Endothelial cell of umbilical vein (primary cell): ENCODE data around the gene VTI1A. TPM values are rescaled to one million over a fixed set of nuclear protein-coding genes. Genes with fewer than 3 reads are reported as not detected.

Experiments used
- BruUV-seq: library from RNA; stranded (reverse); fragments of 400-500 nt; replicated peaks from 2 replicates; lab custom pipeline; 2021; lab: Mats Ljungman, UMichigan
- CTCF ChIA-PET: fragments of 300-600, 350-600 bp; sonication (Branson Sonifier 250); formaldehyde crosslinking; loops from one replicate; lab custom pipeline; 2021; ENCODE audit warnings: antibody characterized with exemption, inconsistent platforms; lab: Charles Lee
- POLR2A ChIA-PET: fragments of 300-600, 350-600 bp; sonication (Branson Sonifier 250); formaldehyde crosslinking; loops from one replicate; lab custom pipeline; 2021; ENCODE audit warnings: antibody characterized with exemption, inconsistent platforms; lab: Charles Lee
- DNase-seq: peaks from one replicate; pipeline ENCODE4 v3.0.0-alpha.2; 2011; ENCODE audit warnings: low read depth, low spot score
- FAIRE-seq: peaks from 2 replicates; lab custom pipeline; 2011; peaks lifted over from hg19 to GRCh38; lab: Jason Lieb, UNC
- H2AFZ ChIP-seq: 2 replicates; pipeline ENCODE4 v1.6.0; 2012; ENCODE audit warnings: low read depth, low read length, control low read depth, inconsistent platforms
- H3K27ac ChIP-seq: 2 replicates; pipeline ENCODE4 v1.5.1; 2011; ENCODE audit warnings: low read depth, mild to moderate bottlenecking, control low read depth, low read length, moderate library complexity; ENCODE audit not compliant: insufficient read depth
- H3K27me3 ChIP-seq, 2 experiments: 2 replicates each; pipeline versions ENCODE4 v1.6.0 to v1.6.1; 2011; ENCODE audit warnings: low read length in 2 of 2, mixed read lengths in 1 of 2; ENCODE audit not compliant: control insufficient read depth in 2 of 2, insufficient read depth in 2 of 2
- H3K36me3 ChIP-seq, 2 experiments: 2 replicates in 1 of 2; 3 replicates in 1 of 2; pipeline ENCODE4 v1.5.1; 2011; ENCODE audit warnings: low read length in 2 of 2, mild to moderate bottlenecking in 1 of 2, moderate library complexity in 1 of 2; ENCODE audit not compliant: control insufficient read depth in 2 of 2, insufficient read depth in 2 of 2; ENCODE audit errors: extremely low read depth in 1 of 2
- H3K4me1 ChIP-seq: 3 replicates; pipeline ENCODE4 v1.5.1; 2011; ENCODE audit warnings: mild to moderate bottlenecking, low read length; ENCODE audit not compliant: control insufficient read depth, insufficient read depth; ENCODE audit errors: extremely low read depth
- H3K4me2 ChIP-seq: 2 replicates; pipeline ENCODE4 v1.6.1; 2011; ENCODE audit warnings: low read length, control low read depth, mixed read lengths; ENCODE audit not compliant: insufficient read depth
- H3K4me3 ChIP-seq, 3 experiments: fragments of 200-600 bp in 1 of 3; sonication (generic), shearing (Covaris generic) in 1 of 3; replicated peaks in 1 of 3; 2 replicates each; pipeline ENCODE4 v1.5.1; 2011 to 2016; ENCODE audit warnings: control low read depth in 3 of 3, low read length in 3 of 3, mild to moderate bottlenecking in 2 of 3, inconsistent platforms in 1 of 3, low read depth in 1 of 3, moderate library complexity in 1 of 3; ENCODE audit not compliant: insufficient read depth in 1 of 3
- H3K79me2 ChIP-seq: 2 replicates; pipeline ENCODE4 v1.6.0; 2012; ENCODE audit warnings: low read length, inconsistent platforms; ENCODE audit not compliant: control insufficient read depth, insufficient read depth
- H3K9ac ChIP-seq: replicated peaks from 2 replicates; pipeline ENCODE3; 2011; ENCODE audit warnings: low read length, control low read depth; ENCODE audit not compliant: insufficient read depth; ENCODE audit errors: extremely low read depth
- H3K9me1 ChIP-seq: replicated peaks from 3 replicates; pipeline ENCODE4 v1.6.0; 2011; ENCODE audit warnings: mild to moderate bottlenecking, low read length; ENCODE audit not compliant: control insufficient read depth, insufficient read depth; ENCODE audit errors: extremely low read depth
- H3K9me3 ChIP-seq: replicated peaks from 2 replicates; pipeline ENCODE4 v1.5.1; 2012; ENCODE audit warnings: low read length, inconsistent platforms; ENCODE audit not compliant: control insufficient read depth, insufficient read depth
- H4K20me1 ChIP-seq: replicated peaks from 2 replicates; pipeline ENCODE3; 2011; ENCODE audit warnings: mild to moderate bottlenecking, low read length; ENCODE audit not compliant: control insufficient read depth, insufficient read depth; ENCODE audit errors: extremely low read depth
- GATA2 ChIP-seq: IDR thresholded peaks from 2 replicates; pipeline ENCODE4 v1.7.0; 2011; ENCODE audit warnings: low read depth, mild to moderate bottlenecking, moderate library complexity, mixed read lengths, low read length; ENCODE audit not compliant: insufficient read length, insufficient read depth
- MAX ChIP-seq: IDR thresholded peaks from 2 replicates; pipeline ENCODE4 v1.6.1; 2011; ENCODE audit not compliant: insufficient read depth, insufficient read length
- MYC ChIP-seq: IDR thresholded peaks from one replicate; pipeline ENCODE4 v1.6.1; 2011; ENCODE audit warnings: mild to moderate bottlenecking, low read depth, low read length
- dilution Hi-C: fragments of 300-500 bp; cut with MboI; formaldehyde crosslinking; loops from one replicate; pipeline ENCODE4 v1.15.0; 2019; ENCODE audit warnings: low sequenced_read_pairs; ENCODE audit not compliant: extremely low pct_ligation_motif_present
- intact Hi-C: fragments of 100-400 bp; cut with micrococcal nuclease; formaldehyde crosslinking; loops from one replicate; pipeline ENCODE4 v1.10.0; 2022
- polyA plus RNA-seq, 4 experiments: library from polyadenylated mRNA; depleted of rRNA in 3 of 4; stranded (reverse) in 3 of 4; unstranded in 1 of 4; fragments of >200 nt; gene quantifications; 2 replicates each; pipeline versions ENCODE4 v1.2.1 to v1.2.3, GENCODE V29; 2011 to 2012; ENCODE audit warnings: missing spikeins in 1 of 4
- total RNA-seq: library from RNA; stranded (reverse); gene quantifications from 2 replicates; pipeline ENCODE4 v1.2.3, GENCODE V29; 2021
- TF ChIP-seq, protein P1 (sequence below), 2 donors: IDR thresholded peaks; 1 replicate in 1 of 2; 2 replicates in 1 of 2; pipeline ENCODE4 v1.5.1; 2011; ENCODE audit warnings: low read length in 2 of 2, mild to moderate bottlenecking in 2 of 2, moderate library complexity in 2 of 2, control low read depth in 1 of 2, inconsistent platforms in 1 of 2, low read depth in 1 of 2; ENCODE audit not compliant: insufficient read depth in 1 of 2; ENCODE audit errors: extremely low read depth in 1 of 2

The VTI1A gene
- total and polyA plus RNA-seq, 2 donors (not counting 3 experiments of a cell fraction or from before 2014, with no cell fraction given), result 10.8 to 35.6 TPM

- Histone ChIP-seq H2AFZ (no peak overlapping the region), H3K79me2 (no peaks in the 10 kb centered on the region), H3K4me1 (no peaks in the 10 kb centered on the region), H3K4me2 (no peak overlapping the region), H3K9me1 (peaks cover 3% of the 10 kb centered on the region), H3K36me3 (no peaks in the 10 kb centered on the region), H3K27ac (no peak overlapping the region), H3K9ac (no peak overlapping the region), H3K9me3 (no peaks in the 10 kb centered on the region), H3K27me3 (no peaks in the 10 kb centered on the region), H3K4me3 (no peak overlapping the region), H4K20me1 (no peaks in the 10 kb centered on the region)
- intact Hi-C loops, result no loop called here
- TF ChIP-seq GATA2 (no peak), MAX (no peak), MYC (no peak)
- TF ChIP-seq, protein P1, sequence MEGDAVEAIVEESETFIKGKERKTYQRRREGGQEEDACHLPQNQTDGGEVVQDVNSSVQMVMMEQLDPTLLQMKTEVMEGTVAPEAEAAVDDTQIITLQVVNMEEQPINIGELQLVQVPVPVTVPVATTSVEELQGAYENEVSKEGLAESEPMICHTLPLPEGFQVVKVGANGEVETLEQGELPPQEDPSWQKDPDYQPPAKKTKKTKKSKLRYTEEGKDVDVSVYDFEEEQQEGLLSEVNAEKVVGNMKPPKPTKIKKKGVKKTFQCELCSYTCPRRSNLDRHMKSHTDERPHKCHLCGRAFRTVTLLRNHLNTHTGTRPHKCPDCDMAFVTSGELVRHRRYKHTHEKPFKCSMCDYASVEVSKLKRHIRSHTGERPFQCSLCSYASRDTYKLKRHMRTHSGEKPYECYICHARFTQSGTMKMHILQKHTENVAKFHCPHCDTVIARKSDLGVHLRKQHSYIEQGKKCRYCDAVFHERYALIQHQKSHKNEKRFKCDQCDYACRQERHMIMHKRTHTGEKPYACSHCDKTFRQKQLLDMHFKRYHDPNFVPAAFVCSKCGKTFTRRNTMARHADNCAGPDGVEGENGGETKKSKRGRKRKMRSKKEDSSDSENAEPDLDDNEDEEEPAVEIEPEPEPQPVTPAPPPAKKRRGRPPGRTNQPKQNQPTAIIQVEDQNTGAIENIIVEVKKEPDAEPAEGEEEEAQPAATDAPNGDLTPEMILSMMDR (IDR thresholded peaks at IDR 0.05; ENCODE audit: extremely low read depth in 1 of 2, insufficient read depth in 1 of 2, low read depth in 1 of 2, low read length in 2 of 2), result no peak
- POLR2A ChIA-PET, result no interaction called here
- BruUV-seq, result no TSS peak
- DNase-seq (no peak), FAIRE-seq (no peak)
- dilution Hi-C loops, result no loop called here
- CTCF ChIA-PET, result interaction anchor here (0.8 kb wide), 1 partner anchor 10 kb away, joined by 4 read pairs; no protein-coding TSS in a partner anchor
Measured at GRCh38 chr10:112769081-112769480, 322.1 kb downstream of the VTI1A start.
